Heart right ventricle (tissue), 16 donors: ENCODE measurements around the gene SNTA1. TPM values are rescaled to one million over a fixed set of nuclear protein-coding genes. Genes with fewer than 3 reads are reported as not detected.

Experiments used
- ATAC-seq, 8 donors: fragments of 200-7000 bp; cut with Tn5 transposase; one replicate each; pipeline ENCODE4 v1.9.1; 2020; ENCODE audit warnings: mild to moderate bottlenecking in 8 of 8, moderate library complexity in 8 of 8, moderate number of reproducible peaks in 1 of 8
- DNase-seq, 2 donors: peaks; one replicate each; pipeline ENCODE4 v3.0.0-alpha.2; 2020
- H3K27ac ChIP-seq, 10 donors: fragments of 200-600 bp; sonication (generic) in 2 of 10; one replicate each; pipeline versions ENCODE4 v1.5.0 to v1.8.0; 2020 to 2022; ENCODE audit warnings: mild to moderate bottlenecking in 3 of 10
- H3K27me3 ChIP-seq, 7 donors: fragments of 200-600 bp; one replicate each; pipeline ENCODE4 v1.8.0; 2021 to 2022; ENCODE audit warnings: mild to moderate bottlenecking in 2 of 7
- H3K36me3 ChIP-seq, 9 donors: fragments of 200-600 bp; sonication (generic) in 1 of 9; one replicate each; pipeline versions ENCODE4 v1.5.0 to v1.8.0; 2020 to 2022; ENCODE audit warnings: mild to moderate bottlenecking in 2 of 9
- H3K4me1 ChIP-seq, 9 donors: fragments of 200-600 bp; sonication (generic) in 1 of 9; one replicate each; pipeline versions ENCODE4 v1.5.0 to v1.8.0; 2020 to 2022; ENCODE audit warnings: mild to moderate bottlenecking in 4 of 9
- H3K4me3 ChIP-seq, 10 donors: fragments of 200-600 bp; sonication (generic) in 2 of 10; one replicate each; pipeline versions ENCODE4 v1.5.0 to v1.8.0; 2020 to 2022; ENCODE audit warnings: mild to moderate bottlenecking in 7 of 10, moderate library complexity in 2 of 10
- H3K9me3 ChIP-seq, 11 donors: fragments of 200-600 bp in 10 of 11; sonication (generic) in 2 of 11; one replicate each; pipeline versions ENCODE4 v1.5.0 to v1.8.0; 2013 to 2022; ENCODE audit warnings: mild to moderate bottlenecking in 2 of 11, control low read depth in 1 of 11, moderate library complexity in 1 of 11
- WGBS, 2 donors: extraction: QIAGEN DNeasy Blood & Tissue Kit; methylation state at CpG; one replicate each; pipeline ENCODE4 v1.1.7; 2013; ENCODE audit warnings: inconsistent platforms in 1 of 2; 5-methylcytosine and 5-hydroxymethylcytosine counted together
- intact Hi-C, 10 donors: fragments of 100-400 bp; cut with DNase I; formaldehyde crosslinking; loops; one replicate each; pipeline versions ENCODE4 v1.11.1 to v1.14.2; 2022
- polyA plus RNA-seq, 2 donors: library from polyadenylated mRNA; stranded (reverse); fragments of 200-250 nt; gene quantifications; one replicate each; pipeline ENCODE4 v1.2.3, GENCODE V29; 2013
- total RNA-seq, 10 donors: library from RNA; stranded (reverse); fragmentation: NEBNext Ultra II Directional in 3 of 10; extraction: Animal tissue kit (Norgen Biotek cat#: 25700) in 3 of 10; gene quantifications; one replicate each; pipeline versions ENCODE4 v1.2.1 to v1.2.4, GENCODE V29; 2021 to 2023
- TF ChIP-seq, protein P1 (sequence below), 9 donors: fragments of 200-600 bp; sonication (generic) in 2 of 9; IDR thresholded peaks; one replicate each; pipeline versions ENCODE4 v1.5.0 to v1.8.0; 2021 to 2022; ENCODE audit warnings: antibody characterized with exemption in 9 of 9, mild to moderate bottlenecking in 5 of 9, moderate library complexity in 1 of 9
- donor health status: Arrhythmogenic right ventricular cardiomyopathy.
- donor health status: ischemic (EF 13 %, LVEDD 7.1; RV severe dilation, severe dysfunction).
- donor health status: healthy with polysubstance abuse.
- donor health status: DM: no; HTN: yes; CAD: no.
- donor health status: DM: no; HTN: no; CAD: no.
- donor health status: ischemic (EF 25% LVEDD 6.9; RV normal size, moderate dysfunction).
- donor health status: ischemic (EF 25% LVEDD 5.7; RV mildly dilated, moderate dysfunction).
- donor health status: healthy.
- donor health status: DM: yes; HTN: yes; CAD: no.
- donor health status: Ischemic cardiomyopathy.
- donor health status: ischemic (EF 35%, LVEDD 5.7; RV mildly dilated, moderate dysfunction).
- donor health status: nonischemic (EF 11% LVEDD 7.7; RV severe dilation, severe dysfunction).
- donor health status: DM: yes; HTN: yes; CAD: no.
- donor health status: PGD.
- donor health status: ischemic (EF 29% LVEDD 5.4; RV normal size, mild dysfunction).
- donor health status: nonischemic (EF 23%, LVEDD 6.1; RV moderate dilation, normal function).

Gene SNTA1
- total and polyA plus RNA-seq, 12 donors = 83.7 to 219 (median 150) TPM

DNA sequence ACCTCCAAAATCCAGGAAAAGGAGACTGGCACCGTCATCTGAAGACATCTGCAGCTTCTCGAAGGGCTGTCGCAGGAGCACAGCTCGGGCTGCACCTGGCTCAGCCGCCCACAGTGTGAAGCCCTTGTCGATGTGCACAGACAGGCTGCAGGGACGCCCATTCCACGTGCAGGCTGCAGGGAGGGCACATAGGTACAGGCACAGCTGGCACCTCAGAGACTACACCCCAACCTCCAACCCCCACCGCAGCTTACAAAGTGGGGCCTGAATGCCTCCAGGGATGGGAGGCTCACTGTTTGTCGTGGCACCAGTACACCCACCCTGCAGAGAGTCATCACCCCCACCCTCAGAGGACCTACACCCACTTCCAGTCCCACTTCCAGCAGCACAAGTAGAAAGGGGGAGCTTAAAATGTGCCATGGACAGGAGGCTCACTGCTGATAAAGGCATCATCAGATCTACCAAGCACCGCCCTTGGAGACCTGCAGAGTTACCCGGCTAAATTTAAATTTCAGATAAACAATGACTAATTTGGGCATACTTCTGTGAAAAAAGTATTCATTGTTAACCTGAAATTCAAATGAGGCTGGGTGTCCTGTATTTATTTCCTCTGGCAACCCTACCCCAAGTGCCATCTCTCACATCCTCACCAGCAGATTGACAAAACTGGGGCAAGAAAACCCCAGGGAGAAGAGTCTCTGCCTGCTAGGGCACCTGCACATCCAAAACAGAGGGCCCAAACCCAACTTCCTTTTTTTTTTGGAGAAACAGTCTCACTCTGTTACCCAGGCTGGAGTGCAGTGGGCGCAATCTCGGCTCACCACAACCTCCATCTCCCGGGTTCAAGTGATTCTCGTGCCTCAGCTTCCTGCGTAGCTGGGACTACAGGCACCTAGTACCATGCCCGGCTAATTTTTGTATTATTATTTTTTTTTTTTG is 34.6 kb downstream of the SNTA1 start:
- peaks cover 0 to 91% (median 52%) of the 10 kb centered on the region in 9 donors for H3K36me3 ChIP-seq
- peak in 2 of 8 donors; percentile 11 to 24 for ATAC-seq
- H3K4me1 ChIP-seq = no peaks in the 10 kb centered on the region
- no peak overlapping the region for H3K4me3 ChIP-seq
- TF ChIP-seq, protein P1, sequence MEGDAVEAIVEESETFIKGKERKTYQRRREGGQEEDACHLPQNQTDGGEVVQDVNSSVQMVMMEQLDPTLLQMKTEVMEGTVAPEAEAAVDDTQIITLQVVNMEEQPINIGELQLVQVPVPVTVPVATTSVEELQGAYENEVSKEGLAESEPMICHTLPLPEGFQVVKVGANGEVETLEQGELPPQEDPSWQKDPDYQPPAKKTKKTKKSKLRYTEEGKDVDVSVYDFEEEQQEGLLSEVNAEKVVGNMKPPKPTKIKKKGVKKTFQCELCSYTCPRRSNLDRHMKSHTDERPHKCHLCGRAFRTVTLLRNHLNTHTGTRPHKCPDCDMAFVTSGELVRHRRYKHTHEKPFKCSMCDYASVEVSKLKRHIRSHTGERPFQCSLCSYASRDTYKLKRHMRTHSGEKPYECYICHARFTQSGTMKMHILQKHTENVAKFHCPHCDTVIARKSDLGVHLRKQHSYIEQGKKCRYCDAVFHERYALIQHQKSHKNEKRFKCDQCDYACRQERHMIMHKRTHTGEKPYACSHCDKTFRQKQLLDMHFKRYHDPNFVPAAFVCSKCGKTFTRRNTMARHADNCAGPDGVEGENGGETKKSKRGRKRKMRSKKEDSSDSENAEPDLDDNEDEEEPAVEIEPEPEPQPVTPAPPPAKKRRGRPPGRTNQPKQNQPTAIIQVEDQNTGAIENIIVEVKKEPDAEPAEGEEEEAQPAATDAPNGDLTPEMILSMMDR (IDR thresholded peaks at IDR 0.05) = no peak
- 81 to 83% methylated on average over 18 of the region's 18 CpGs for WGBS, 2 donors
- no peaks in the 10 kb centered on the region for H3K9me3 ChIP-seq
- no peak overlapping the region for H3K27ac ChIP-seq
- intact Hi-C loops = no loop called here
- no peaks in the 10 kb centered on the region for H3K27me3 ChIP-seq
- no peak for DNase-seq

DNA sequence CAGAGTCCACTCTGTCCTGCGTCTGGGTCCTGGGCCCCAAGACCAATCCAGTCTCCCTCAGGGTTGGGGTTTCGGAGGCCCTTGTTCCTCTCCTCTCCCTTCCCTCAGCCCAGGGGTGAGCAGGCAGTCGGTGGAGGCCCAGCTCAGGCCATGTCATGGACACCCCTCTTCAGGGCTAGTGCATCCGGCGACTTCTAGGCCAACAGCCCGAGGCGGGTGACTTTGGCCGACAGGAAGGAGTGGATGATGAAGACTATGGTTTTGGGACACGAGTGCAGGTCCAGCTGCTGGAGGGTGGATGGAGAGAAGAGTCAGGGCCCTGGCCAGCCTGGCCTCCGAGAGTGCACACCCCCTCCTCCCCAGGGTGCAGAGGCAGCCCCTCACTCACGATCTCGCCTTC is 35.2 kb downstream of the SNTA1 start:
- Histone ChIP-seq H3K27me3 (no peaks in the 10 kb centered on the region), H3K36me3 (peaks cover 0 to 86% (median 52%) of the 10 kb centered on the region in 9 donors), H3K9me3 (no peaks in the 10 kb centered on the region), H3K27ac (no peak overlapping the region), H3K4me1 (no peaks in the 10 kb centered on the region), H3K4me3 (no peak overlapping the region)
- ATAC-seq (peak in 2 of 8 donors; percentile 5 to 24), DNase-seq (no peak)
- intact Hi-C loops = no loop called here
- WGBS, 2 donors = 89 to 91% methylated on average over 12 of the region's 12 CpGs
- TF ChIP-seq, protein P1 (IDR thresholded peaks at IDR 0.05) = no peak

GRCh38 chr20:33407796-33408195 is 35.8 kb downstream of the SNTA1 start:
- Histone ChIP-seq H3K4me3 (no peak overlapping the region), H3K27me3 (no peaks in the 10 kb centered on the region), H3K9me3 (no peaks in the 10 kb centered on the region), H3K36me3 (peaks cover 0 to 81% (median 47%) of the 10 kb centered on the region in 9 donors), H3K4me1 (peaks cover 0 to under 1% (median 0%) of the 10 kb centered on the region in 9 donors), H3K27ac (no peak overlapping the region)
- 45 to 57% methylated on average over 4 of the region's 4 CpGs for WGBS, 2 donors
- intact Hi-C loops = no loop called here
- TF ChIP-seq, protein P1 (IDR thresholded peaks at IDR 0.05) = no peak
- no peak for DNase-seq
- no peak for ATAC-seq

DNA sequence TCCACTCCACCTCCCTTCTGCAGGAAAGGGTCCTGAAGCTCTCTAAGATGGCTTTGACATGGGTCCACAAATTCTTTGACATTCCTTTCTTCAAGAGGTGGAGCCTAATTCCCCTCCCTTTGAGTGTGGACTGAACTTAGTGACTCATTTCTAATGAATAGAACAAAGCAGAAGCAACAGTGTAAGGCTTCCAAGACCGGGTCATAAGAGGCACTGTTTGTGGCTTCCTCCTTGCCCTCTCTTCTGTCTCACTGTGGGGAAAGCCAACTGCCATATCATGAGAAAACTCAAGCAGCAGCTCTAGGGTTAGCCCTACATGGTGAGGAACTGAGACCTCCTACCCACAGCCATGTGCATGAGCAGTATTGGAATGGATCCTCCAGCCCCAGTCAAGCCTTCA is 36.3 kb downstream of the SNTA1 start:
- ATAC-seq (no peak), DNase-seq (no peak)
- Histone ChIP-seq H3K9me3 (no peaks in the 10 kb centered on the region), H3K27me3 (no peaks in the 10 kb centered on the region), H3K27ac (no peak overlapping the region), H3K4me1 (peaks cover 0 to 6% (median 2%) of the 10 kb centered on the region in 9 donors), H3K36me3 (peaks cover 0 to 75% (median 42%) of the 10 kb centered on the region in 9 donors), H3K4me3 (no peak overlapping the region)
- intact Hi-C loops = no loop called here
- TF ChIP-seq, protein P1 (IDR thresholded peaks at IDR 0.05) = no peak
- WGBS, 2 donors = 85 to 91% methylated on average over 1 of the region's 1 CpG
